Measurements from ENCODE around the gene FANCM. TPM values are rescaled to one million over a fixed set of nuclear protein-coding genes. Genes with fewer than 3 reads are reported as not detected.
A peak's percentile ranks its signal among the peaks of the same experiment; 100 is the strongest.

Gene FANCM
- total RNA-seq, 2 experiments from 2014 or later = 22.2 to 27.7 TPM

DNA sequence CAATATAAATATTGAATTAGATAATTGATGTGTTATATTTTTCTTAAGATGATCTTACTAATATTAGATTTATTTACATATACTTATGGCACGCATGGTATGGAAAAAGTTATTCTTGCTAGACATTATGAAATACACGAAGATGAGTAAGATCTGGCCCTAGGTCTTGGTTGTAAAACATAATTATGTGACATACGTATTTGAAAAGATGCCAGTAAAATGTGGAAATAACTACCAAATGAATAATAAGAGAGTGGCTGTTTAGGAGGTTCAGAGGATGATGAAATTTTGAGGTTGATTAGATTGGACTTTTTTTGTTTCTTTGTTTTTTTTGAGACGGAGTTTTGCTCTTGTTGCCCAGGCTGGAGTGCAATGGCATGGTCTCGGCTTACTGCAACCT lies 41.3 kb downstream of the FANCM start:
- Histone ChIP-seq H3K36me3 (ENCODE audit: insufficient read depth, low read length) (peaks cover 41% of the 10 kb centered on the region), H3K4me2 (ENCODE audit: low read length) (no peak overlapping the region), H3K9me2 (ENCODE audit: insufficient read depth, low read length) (no peaks in the 10 kb centered on the region), H2AFZ (ENCODE audit: low read length) (no peak overlapping the region), H3K4me1 (ENCODE audit: insufficient read depth, low read length, poor library complexity, severe bottlenecking) (no peaks in the 10 kb centered on the region), H3K79me2 (ENCODE audit: insufficient read depth, low read depth, low read length) (no peaks in the 10 kb centered on the region), H3K9me3 (ENCODE audit: low read length) (no peaks in the 10 kb centered on the region), H3K27ac (ENCODE audit: low read depth, low read length, poor library complexity, severe bottlenecking) (no peak overlapping the region), H3K4me3 (ENCODE audit: low read depth, low read length, poor library complexity, severe bottlenecking) (no peak overlapping the region), H4K20me1 (ENCODE audit: insufficient read depth, low read length) (no peaks in the 10 kb centered on the region)
- no peak for DNase-seq (ENCODE audit: low spot score)
- BruUV-seq (replicated peaks) = no TSS peak
- intact Hi-C loops (cut with micrococcal nuclease; ENCODE audit: unreplicated experiment) = no loop called here
- POLR2A ChIA-PET = no interaction called here
- CTCF ChIA-PET (ENCODE audit: unreplicated experiment) = no interaction called here
- TF ChIP-seq, protein P1, sequence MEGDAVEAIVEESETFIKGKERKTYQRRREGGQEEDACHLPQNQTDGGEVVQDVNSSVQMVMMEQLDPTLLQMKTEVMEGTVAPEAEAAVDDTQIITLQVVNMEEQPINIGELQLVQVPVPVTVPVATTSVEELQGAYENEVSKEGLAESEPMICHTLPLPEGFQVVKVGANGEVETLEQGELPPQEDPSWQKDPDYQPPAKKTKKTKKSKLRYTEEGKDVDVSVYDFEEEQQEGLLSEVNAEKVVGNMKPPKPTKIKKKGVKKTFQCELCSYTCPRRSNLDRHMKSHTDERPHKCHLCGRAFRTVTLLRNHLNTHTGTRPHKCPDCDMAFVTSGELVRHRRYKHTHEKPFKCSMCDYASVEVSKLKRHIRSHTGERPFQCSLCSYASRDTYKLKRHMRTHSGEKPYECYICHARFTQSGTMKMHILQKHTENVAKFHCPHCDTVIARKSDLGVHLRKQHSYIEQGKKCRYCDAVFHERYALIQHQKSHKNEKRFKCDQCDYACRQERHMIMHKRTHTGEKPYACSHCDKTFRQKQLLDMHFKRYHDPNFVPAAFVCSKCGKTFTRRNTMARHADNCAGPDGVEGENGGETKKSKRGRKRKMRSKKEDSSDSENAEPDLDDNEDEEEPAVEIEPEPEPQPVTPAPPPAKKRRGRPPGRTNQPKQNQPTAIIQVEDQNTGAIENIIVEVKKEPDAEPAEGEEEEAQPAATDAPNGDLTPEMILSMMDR (conservative IDR thresholded peaks at IDR 0.05; ENCODE audit: low read length) = no peak
- TF ChIP-seq EZH2phosphoT487 (IDR thresholded peaks at IDR 0.05; ENCODE audit: borderline replicate concordance, low read depth, low read length) = no peak

DNA sequence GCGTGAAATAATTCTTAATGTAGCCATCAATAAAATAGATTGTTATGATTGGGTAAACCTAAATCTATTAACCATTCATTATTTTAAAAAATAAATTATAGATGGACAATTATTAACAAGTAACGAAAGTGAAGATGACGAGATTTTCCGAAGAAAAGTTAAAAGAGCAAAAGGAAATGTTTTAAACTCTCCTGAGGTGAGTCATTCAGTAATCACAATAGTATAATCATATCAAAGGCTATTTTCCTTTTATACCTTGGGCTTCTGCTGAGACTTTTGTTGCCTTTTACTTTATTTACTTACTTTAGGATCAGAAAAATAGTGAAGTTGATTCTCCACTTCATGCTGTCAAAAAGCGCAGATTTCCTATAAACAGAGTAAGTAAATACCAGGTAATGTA lies 45.6 kb downstream of the FANCM start:
- BruUV-seq (replicated peaks) = no TSS peak
- peaks cover 25% of the 10 kb centered on the region for H3K36me3 ChIP-seq (ENCODE audit: insufficient read depth, low read length)

DNA sequence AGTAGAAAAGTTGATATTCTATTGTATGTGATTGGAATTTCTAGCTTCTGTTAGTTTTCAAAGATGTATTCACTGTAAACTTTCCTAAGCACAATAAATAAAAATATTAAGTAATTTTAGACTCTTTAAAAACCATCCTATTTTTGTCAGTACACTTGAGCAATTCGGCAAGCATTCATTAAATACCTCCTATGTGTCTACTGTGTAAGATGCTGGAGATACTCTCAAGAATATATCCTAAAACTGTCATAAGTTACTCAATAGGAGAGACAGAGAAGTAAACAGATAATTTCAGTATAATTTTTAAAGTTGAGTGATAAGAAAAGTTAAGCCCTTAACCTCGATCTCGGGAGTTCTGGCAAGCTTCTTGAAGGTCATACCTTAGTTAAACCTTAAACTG lies 46.1 kb downstream of the FANCM start:
- H3K4me3 ChIP-seq (ENCODE audit: low read depth, low read length, poor library complexity, severe bottlenecking) = no peak overlapping the region
- TF ChIP-seq, protein P1 (conservative IDR thresholded peaks at IDR 0.05; ENCODE audit: low read length) = no peak
- TF ChIP-seq EZH2phosphoT487 (IDR thresholded peaks at IDR 0.05; ENCODE audit: borderline replicate concordance, low read depth, low read length) = no peak
- intact Hi-C loops (cut with micrococcal nuclease; ENCODE audit: unreplicated experiment) = no loop called here
- H3K27ac ChIP-seq (ENCODE audit: low read depth, low read length, poor library complexity, severe bottlenecking) = no peak overlapping the region
- no peaks in the 10 kb centered on the region for H4K20me1 ChIP-seq (ENCODE audit: insufficient read depth, low read length)
- H3K9me2 ChIP-seq (ENCODE audit: insufficient read depth, low read length) = no peaks in the 10 kb centered on the region
- H3K36me3 ChIP-seq (ENCODE audit: insufficient read depth, low read length) = peaks cover 30% of the 10 kb centered on the region
- DNase-seq (ENCODE audit: low spot score) = no peak
- BruUV-seq (replicated peaks) = TSS peak; percentile 17
- H3K4me1 ChIP-seq (ENCODE audit: insufficient read depth, low read length, poor library complexity, severe bottlenecking) = no peaks in the 10 kb centered on the region
- H3K79me2 ChIP-seq (ENCODE audit: insufficient read depth, low read depth, low read length) = no peaks in the 10 kb centered on the region
- H3K9me3 ChIP-seq (ENCODE audit: low read length) = no peaks in the 10 kb centered on the region
- POLR2A ChIA-PET = interaction anchor here (1.6 kb wide), 1 partner anchor 12 kb away, joined by 3 read pairs; no protein-coding TSS in a partner anchor
- CTCF ChIA-PET (ENCODE audit: unreplicated experiment) = no interaction called here
- no peak overlapping the region for H2AFZ ChIP-seq (ENCODE audit: low read length)
- no peak overlapping the region for H3K4me2 ChIP-seq (ENCODE audit: low read length)

More for the DNA sequence above, 45.6 kb downstream of the FANCM start:
- no peak overlapping the region for H3K4me3 ChIP-seq (ENCODE audit: low read depth, low read length, poor library complexity, severe bottlenecking)
- no peaks in the 10 kb centered on the region for H3K9me2 ChIP-seq (ENCODE audit: insufficient read depth, low read length)
- POLR2A ChIA-PET = no interaction called here
- no peaks in the 10 kb centered on the region for H3K79me2 ChIP-seq (ENCODE audit: insufficient read depth, low read depth, low read length)
- no peaks in the 10 kb centered on the region for H4K20me1 ChIP-seq (ENCODE audit: insufficient read depth, low read length)
- no peak for DNase-seq (ENCODE audit: low spot score)
- no peaks in the 10 kb centered on the region for H3K9me3 ChIP-seq (ENCODE audit: low read length)
- intact Hi-C loops (cut with micrococcal nuclease; ENCODE audit: unreplicated experiment) = no loop called here
- H3K4me1 ChIP-seq (ENCODE audit: insufficient read depth, low read length, poor library complexity, severe bottlenecking) = no peaks in the 10 kb centered on the region
- CTCF ChIA-PET (ENCODE audit: unreplicated experiment) = no interaction called here
- no peak overlapping the region for H3K4me2 ChIP-seq (ENCODE audit: low read length)
- no peak overlapping the region for H2AFZ ChIP-seq (ENCODE audit: low read length)
- no peak overlapping the region for H3K27ac ChIP-seq (ENCODE audit: low read depth, low read length, poor library complexity, severe bottlenecking)
- TF ChIP-seq, protein P1 (conservative IDR thresholded peaks at IDR 0.05; ENCODE audit: low read length) = no peak
- no peak for TF ChIP-seq EZH2phosphoT487 (IDR thresholded peaks at IDR 0.05; ENCODE audit: borderline replicate concordance, low read depth, low read length)
